Measurements from ENCODE around the gene NFYC. TPM values are rescaled to one million over a fixed set of nuclear protein-coding genes. Genes with fewer than 3 reads are reported as not detected.
"Not testable (repeated sequence)": the region's sequence is repeated elsewhere in the genome, so short reads cannot be mapped to it uniquely, and the experiment has no call there.

NFYC gene
- total RNA-seq, 2 donors from 2014 or later = 62.5 TPM

DNA sequence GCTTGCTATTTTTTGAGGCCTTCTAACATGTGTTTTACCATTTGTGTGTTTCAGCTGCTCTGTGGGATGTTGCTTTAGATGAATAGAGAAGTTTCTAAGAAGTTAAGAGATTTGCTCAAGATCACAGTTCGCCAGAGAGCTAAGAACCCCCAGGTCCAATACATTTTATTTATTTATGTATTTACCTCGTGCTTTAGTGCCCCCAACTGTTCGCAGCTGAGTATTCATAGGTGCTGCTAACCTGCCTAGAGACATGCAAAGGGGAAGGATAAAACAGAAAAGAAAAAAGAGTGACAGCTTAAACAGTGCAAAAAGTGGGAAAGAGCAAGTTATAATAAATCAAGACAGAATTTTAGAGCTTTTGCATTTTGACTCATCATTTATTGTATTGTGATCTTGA, 31.1 kb downstream of the NFYC start:
- ATAC-seq = no peak
- intact Hi-C loops (cut with DNase I, micrococcal nuclease) = no loop called here
- DNase-seq = no peak

DNA sequence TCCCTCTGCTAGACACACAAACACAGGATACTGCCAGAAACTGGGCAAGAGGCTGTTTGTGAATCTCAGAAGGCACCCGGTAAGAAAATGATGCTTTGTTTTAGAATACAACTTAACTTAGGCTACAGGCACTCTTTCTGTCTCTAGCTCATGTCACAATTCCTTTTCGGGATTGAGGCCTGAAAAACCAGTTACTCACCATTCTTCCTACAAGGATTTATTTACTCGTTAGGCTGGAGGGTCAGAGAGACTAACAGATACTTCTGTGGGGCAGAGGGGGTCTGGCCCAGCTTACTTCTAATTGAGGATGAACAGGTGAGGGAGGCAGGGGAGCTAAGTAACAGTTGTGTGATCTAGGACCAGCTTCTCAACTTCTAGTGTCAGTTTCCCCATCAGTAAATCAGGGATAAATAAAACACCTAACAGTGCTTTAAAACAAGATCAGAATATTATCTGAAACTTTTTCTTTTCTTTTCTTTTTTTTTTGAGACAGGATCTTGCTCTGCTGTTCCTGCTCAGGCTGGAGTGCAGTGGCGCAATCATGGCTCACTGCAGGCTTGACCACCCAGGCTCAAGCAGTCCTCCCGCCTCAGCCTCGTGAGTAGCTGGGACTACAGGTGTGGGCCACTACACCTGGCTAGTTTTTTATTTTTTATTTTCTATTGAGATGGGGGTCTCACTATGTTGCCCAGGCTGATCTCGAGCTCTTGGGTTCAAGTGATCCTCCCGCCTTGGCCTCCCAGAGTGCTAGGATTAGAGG, 31.9 kb downstream of the NFYC start:
- no peak for DNase-seq
- intact Hi-C loops (cut with DNase I, micrococcal nuclease) = no loop called here
- ATAC-seq = no peak

DNA sequence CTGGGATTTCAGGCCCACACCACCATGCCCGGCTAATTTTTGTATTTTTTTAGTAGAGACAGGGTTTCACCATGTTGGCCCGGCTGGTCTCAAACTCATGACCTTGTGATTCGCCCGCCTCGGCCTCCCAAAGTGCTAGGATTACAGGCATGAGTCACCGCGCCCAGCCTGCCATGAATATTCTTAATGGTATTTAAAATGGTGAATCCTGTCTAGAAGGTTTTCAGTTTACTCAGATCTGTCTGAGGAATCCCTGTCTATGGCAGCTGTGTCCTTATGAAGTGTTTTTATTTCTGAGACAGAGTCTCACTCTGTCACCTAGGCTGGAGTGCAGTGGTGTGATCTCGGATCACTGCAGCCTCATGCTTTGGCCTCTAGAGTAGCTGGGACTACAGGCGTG, 36.2 kb downstream of the NFYC start:
- DNase-seq; intact Hi-C loops (cut with DNase I, micrococcal nuclease); ATAC-seq: not testable (repeated sequence)

DNA sequence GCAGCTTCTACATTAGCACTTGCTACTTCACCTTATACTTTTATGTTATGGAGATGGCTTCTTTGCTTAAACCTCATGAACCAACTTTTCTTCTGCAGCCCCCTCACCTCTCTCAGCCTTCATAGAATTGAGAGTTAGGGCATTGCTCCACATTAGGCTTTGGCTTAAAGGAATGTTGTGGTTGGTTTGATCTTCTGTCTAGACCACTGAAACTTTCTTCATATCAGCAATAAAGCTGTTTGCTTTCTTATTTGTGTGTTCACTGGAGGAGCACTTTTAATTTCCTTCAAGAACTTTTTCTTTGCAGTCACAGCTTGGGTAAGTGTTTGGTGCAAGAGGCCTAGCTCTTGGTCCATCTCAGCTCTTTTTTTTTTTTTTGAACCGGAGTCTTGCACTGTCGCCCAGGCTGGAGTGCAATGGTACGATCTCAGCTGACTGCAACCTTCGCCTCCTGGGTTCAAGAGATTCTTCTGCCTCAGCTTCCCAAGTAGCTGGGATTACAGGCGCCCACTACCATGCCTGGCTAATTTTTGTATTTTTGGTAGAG, 37.9 kb downstream of the NFYC start:
- intact Hi-C loops (cut with DNase I, micrococcal nuclease); ATAC-seq; DNase-seq: not testable (repeated sequence)

DNA sequence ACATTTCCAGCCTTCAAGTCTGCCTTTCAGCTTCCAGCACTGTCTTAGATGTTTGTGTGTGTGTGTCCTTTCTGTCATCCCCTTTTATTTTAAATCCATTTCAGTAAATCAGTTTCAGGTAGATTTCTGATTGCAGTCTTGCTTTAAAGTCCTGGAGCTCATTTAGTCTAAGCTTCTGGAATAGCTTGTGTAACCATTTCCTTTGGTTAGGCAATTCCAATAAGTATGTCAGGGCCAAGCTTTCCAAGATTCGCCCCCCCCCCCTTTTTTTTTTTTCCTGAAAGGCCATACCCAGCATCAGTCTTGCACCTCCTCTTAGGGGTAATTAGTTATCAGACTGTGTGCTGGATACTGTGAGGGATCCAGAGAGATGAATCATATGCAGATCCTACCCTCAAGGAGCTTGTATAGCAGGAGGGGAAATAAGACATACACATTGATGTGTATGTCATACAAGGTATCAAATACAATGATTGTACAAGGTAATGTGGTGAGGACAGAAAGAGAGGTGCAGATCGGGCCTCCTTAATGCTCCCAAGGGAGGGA, 41.3 kb downstream of the NFYC start:
- DNase-seq (no peak), ATAC-seq (no peak)
- intact Hi-C loops (cut with DNase I, micrococcal nuclease) = no loop called here

DNA sequence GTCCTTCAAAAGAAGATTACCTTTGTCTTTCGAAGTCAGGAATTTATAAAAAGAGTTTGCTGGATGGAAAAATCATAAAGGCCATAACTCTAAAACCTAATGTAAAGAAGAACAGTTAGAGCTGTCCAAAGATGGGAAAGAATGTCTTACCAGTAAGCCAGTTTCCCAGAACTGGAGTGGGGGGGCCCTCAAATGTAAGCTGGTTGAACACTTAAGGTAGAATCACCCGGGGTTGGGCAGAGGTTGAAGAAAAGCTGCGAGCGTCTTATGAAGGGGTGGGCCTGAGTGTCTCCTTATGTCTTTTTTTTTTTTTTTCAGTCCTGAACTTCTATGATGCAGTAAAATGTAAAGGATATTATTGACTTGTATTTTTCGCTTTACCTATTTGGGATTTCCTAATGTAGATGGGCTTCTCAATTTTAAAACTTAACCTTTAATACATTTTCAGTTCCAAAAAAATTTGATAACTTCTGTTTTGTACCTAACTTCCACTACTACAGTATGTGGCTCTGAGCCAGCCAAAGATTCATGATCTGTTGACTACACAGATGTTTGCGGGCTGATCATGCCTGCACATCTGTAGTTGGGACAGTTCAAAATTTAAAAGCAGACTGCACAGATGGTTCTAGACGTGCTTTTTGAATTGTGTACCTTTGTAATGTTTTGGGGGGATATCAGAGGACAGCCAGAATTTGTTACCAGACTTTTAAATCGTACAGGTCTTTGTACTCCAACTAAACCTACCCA, 43.6 kb downstream of the NFYC start:
- DNase-seq = no peak
- ATAC-seq = no peak
- intact Hi-C loops (cut with DNase I, micrococcal nuclease) = no loop called here

DNA sequence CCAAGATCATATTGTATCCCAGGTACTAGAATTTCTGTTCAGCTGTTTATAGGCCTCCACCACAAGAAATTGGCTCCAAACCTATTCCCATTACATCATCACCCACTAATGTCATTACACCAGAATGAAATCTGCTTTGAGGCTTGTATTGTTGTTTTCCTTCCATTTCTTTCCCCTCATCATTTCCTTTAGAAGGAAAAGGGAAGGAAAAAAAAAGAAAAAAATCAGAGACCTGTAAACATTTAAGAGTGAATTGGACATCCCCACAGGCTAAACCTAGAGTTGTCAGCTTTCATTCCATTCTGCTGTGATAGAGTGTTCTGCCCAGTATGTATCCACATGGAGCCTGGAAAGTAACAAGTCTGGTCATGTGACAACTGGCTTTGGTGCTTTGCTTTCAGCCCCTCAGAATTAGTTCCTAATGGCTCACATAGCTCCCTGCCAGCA, 44.6 kb downstream of the NFYC start:
- intact Hi-C loops (cut with DNase I, micrococcal nuclease) = no loop called here
- ATAC-seq = no peak
- DNase-seq = no peak

DNA sequence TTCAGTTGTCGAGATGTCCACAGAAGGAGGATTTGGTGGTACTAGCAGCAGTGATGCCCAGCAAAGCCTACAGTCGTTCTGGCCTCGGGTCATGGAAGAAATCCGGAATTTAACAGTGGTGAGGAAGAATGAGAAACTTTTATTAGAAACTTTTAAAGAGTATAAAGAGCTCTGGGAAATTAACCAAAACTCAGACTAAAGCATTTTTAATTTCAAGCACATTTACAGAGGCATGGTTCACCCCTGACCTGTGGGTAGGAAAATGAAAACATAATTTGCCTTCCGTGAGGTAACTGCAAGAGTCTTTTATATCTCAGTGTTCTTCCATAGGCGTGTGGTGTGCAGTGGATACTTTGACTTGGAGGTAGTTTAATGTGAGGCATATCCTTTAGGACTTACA, 47.3 kb downstream of the NFYC start:
- DNase-seq = no peak
- ATAC-seq = no peak
- intact Hi-C loops (cut with DNase I, micrococcal nuclease) = no loop called here

DNA sequence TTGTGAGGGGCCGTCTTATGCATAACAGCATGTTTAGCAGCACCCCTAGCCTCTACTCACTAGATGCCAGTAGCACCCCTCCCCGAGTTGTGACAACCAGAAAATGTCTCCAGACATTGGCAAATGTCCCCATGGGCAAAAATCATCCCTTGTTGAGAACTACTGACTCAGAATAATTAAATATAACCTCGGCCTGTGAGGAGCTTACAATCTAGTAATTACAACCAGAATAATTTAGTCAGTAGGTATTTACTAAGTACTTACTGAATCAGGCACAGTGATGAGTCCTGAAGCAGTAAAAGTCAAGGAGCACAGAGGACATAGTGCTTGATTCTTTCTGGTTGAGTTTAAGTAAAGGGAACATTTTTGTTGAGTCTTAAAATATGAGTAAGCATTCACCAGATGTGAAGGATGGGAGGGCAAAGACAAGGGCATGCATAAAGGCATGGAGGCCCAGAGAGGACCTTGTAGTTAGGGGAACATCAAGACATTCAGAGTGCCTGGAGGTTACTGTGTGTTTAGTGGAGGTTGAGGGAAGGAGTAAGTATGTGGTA, 48.0 kb downstream of the NFYC start:
- no peak for DNase-seq
- ATAC-seq = peak; percentile 5
- intact Hi-C loops (cut with DNase I, micrococcal nuclease) = no loop called here

DNA sequence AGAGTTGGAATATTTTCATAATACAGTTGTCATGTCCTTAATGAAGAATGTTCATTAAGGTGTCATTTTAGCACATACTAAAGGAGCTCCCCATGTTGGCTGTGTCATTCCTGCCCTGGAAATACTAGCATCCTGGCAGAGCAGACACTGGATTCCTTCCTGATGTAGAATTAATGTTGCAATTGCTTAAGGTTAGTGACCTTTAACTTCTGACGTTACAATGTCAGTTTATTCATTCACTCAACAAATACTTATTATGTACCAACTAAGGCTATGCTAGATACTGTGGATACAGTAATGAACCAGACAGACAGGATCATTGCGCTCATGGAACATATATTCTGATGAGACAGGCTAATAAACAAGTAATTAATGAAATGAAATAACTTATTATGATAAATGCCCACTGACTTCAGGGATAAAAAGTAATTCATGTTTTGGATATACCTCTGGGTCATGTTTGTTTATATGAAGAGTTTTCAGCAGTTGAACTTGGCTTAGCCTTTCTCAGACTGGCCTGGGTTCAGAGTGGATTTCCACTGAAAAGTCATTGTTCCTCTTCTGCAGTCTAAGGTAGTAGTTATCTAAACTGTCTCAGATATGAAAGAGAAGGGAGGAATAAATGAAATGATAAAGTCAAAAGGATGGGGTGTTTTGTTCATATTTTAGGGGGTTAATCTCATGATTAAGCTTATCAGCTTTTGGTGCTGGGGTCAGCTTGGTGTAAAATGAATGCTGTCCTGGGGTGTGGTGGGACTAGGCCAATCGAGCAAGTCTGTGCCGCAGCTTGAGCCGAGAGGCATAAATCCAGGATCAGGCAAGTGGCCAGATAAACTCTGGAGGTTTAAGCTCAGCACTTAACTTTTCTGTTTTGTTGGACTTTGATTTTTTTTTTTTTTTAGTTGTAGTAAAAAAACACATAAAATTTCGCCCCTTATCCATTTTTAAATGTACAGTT, 48.8 kb downstream of the NFYC start:
- peak; percentile 21 for ATAC-seq
- intact Hi-C loops (cut with DNase I, micrococcal nuclease) = no loop called here
- DNase-seq = no peak

DNA sequence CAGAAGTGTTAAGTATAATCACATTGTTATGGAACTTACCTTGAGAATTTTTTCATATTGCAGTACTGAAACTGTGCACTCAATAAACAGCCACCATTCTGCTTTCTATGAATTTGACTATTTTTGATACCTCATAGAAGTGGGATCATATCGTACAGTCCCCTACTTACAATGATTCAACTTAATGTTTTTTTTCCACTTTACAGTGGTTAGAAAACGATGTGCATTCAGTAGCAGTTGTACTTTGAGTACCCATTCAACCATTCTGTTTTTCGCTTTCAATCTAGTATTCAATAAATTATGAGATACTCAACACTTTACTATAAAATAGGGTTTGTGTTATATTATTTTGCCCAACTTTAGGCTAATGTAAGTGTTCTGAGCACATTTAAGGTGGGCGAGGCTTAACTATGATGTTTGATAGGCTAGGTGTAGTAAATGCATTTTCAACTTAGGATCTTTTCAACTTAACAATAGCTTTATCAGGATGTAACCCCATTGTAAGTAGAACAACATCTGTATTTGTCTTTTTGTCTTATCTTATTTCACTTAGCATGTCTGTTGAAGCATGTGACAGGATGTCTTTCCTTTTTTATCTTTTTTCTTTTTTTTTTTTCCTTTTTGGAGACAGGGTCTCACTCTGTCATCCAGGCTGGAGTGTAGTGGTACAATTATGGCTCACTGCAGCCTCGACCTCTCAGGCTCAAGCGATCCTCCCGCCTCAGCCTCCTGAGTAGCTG, 49.7 kb downstream of the NFYC start:
- no peak for DNase-seq
- ATAC-seq = no peak
- intact Hi-C loops (cut with DNase I, micrococcal nuclease) = no loop called here

DNA sequence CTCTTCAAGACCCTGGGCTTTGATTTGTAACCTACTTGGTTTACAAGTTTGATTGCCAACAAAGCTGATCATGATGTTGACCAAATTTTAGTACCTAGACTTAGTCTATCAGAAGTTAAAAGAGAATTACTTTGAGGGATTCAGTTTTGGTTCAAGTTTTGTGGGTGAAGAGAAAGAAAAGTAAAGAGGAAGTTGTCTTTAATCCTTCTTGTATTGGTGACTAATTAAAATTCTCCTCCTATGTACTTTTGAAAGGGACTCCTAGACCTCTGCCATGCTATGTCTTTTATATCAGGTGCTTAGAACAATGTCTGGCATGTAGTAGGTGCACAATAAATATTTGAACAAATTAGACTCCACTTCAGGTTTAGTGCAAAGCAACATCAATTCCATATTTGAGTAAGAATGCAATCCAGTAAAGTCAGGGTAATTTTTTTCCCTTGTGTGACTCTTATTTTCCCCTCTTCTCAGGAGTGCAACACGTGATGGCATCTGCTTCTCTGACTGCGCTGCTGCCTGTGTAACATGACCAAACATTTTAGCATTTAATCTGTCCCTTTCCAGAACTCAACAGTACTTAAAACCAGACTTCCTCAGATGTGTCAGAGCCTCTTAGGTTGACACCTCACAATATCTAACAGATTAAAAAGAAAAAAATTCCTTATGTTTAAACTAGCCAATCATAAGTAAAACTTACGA, 51.0 kb downstream of the NFYC start:
- intact Hi-C loops (cut with DNase I, micrococcal nuclease) = no loop called here
- DNase-seq (no peak), ATAC-seq (no peak)

DNA sequence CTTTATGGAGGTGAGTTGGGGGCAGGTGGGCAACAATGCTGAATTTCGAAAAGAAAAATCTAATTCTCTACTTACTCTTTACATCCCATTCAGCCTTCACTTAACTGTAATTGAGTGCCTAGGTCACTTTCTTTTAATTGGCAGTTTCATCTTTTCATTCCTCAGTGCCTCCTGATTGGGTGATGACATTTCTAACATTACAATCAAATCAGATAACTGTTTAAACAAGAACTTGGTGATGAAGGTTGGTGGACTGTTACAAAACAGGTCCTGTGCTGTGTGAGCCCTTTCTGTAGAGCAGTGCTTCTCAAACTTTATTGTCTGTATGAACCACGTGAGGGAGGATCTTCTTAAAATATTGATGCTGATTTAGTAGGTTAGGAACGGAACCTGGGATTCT, 51.9 kb downstream of the NFYC start:
- ATAC-seq = no peak
- intact Hi-C loops (cut with DNase I, micrococcal nuclease) = no loop called here

DNA sequence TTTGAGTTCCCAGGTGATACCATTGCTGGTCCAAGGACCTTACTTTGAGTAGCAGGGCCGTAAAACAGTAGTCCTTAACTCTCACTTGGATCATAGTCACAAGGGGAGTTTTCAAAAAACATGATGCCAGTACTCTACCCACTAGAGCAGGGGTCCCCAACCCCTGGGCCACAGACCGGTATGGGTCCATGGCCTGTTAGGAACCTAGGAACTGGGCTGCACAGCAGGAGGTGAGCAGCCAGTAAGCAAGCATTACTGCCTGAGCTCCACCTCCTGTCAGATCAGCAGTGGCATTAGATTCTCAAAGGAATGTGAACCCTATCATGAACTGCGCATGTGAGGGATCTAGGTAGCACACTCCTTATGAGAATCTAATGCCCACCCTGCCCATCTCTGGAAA, 52.4 kb downstream of the NFYC start:
- intact Hi-C loops (cut with DNase I, micrococcal nuclease) = no loop called here
- no peak for ATAC-seq
- no peak for DNase-seq

More for the DNA sequence above, 51.9 kb downstream of the NFYC start:
- DNase-seq = no peak

DNA sequence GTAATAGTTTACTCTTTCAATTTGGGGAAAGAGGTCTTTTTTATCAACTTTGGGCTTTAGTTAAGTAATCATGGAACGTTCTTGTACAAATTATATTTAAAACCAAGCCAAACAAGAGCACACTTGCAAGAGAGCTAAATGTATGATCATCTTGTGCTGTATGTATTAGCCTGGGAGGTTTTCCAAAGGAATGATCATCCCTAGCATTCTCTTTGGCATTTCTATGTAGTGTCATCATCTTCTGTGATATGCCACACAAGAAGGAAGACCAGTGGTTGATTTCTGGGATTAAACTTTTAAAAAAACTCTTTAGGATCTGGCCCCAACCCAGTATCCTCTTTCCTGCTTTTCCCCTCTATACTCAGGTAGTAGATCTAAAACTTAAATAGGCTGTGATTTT, 53.7 kb downstream of the NFYC start:
- DNase-seq (no peak), ATAC-seq (no peak)
- intact Hi-C loops (cut with DNase I, micrococcal nuclease) = no loop called here

DNA sequence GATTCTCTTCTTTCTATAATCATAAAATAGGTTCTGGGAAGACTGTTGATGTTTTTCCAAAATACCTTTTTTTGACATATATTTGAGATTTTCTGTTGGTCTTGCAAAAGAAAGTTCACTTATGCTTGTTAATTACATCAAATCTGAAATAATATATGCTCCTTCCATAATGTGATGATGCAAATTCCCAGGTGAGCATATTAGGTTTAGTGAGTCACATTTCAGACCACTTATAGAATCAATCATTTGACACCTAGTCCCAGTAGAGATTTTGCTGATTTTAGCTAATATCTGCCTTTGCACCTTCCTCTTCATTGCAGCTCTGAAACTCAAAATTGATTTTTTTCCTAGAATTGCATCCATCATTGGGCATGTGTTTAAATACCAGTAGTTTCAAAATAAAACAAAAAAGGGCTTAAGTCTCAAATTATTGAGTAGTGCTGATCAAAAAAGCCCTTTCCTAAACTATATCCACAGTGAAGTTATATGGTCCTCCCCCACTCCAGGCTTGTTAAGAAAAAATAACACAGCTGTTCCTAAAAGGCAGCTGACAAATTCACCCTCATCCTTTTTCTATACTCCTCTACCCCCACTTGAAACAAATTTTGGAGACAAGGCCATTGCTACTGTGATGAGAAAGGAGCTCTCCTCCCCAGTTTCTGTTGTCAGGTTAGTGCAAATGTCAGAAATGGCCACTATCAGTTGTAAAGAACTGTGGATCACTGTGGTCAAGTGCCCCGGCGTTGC, 55.0 kb downstream of the NFYC start:
- DNase-seq = no peak
- intact Hi-C loops (cut with DNase I, micrococcal nuclease) = no loop called here
- ATAC-seq = no peak

Data from left colon (tissue), 2 donors.